Astrocyte (in vitro differentiated cells and primary cell): ENCODE results near the gene TRUB2. TPM values are rescaled to one million over a fixed set of nuclear protein-coding genes. Genes with fewer than 3 reads are reported as not detected.

ENCODE experiments used
- DNase-seq: peaks from one replicate; pipeline ENCODE4 v3.0.0-alpha.2; 2010; ENCODE audit warnings: low read depth
- FAIRE-seq: peaks from 2 replicates; lab custom pipeline; 2011; peaks lifted over from hg19 to GRCh38; lab: Jason Lieb, UNC
- H2AFZ ChIP-seq: 2 replicates; pipeline ENCODE4 v1.6.0; 2012; ENCODE audit warnings: low read depth, low read length, inconsistent platforms
- H3K27ac ChIP-seq: 2 replicates; pipeline ENCODE4 v1.5.1; 2011; ENCODE audit warnings: low read depth, low read length, inconsistent platforms
- H3K27me3 ChIP-seq: 2 replicates; pipeline ENCODE4 v1.6.0; 2011; ENCODE audit warnings: low read length, inconsistent platforms; ENCODE audit not compliant: insufficient read depth
- H3K36me3 ChIP-seq: 2 replicates; pipeline ENCODE4 v1.5.1; 2011; ENCODE audit warnings: low read length, inconsistent platforms; ENCODE audit not compliant: insufficient read depth
- H3K4me1 ChIP-seq: 2 replicates; pipeline ENCODE4 v1.5.1; 2011; ENCODE audit warnings: low read length, inconsistent platforms; ENCODE audit not compliant: insufficient read depth
- H3K4me2 ChIP-seq: 2 replicates; pipeline ENCODE4 v1.6.0; 2012; ENCODE audit warnings: low read length, inconsistent platforms
- H3K4me3 ChIP-seq: 2 replicates; pipeline ENCODE4 v1.5.1; 2011; ENCODE audit warnings: low read depth, mild to moderate bottlenecking, low read length, inconsistent platforms; ENCODE audit not compliant: insufficient read depth
- H3K79me2 ChIP-seq: 2 replicates; pipeline ENCODE4 v1.6.0; 2012; ENCODE audit warnings: mild to moderate bottlenecking, low read length, inconsistent platforms; ENCODE audit not compliant: insufficient read depth
- H3K9ac ChIP-seq: 2 replicates; pipeline ENCODE4 v1.6.0; 2012; ENCODE audit warnings: mild to moderate bottlenecking, low read length, inconsistent platforms
- H3K9me3 ChIP-seq: 2 replicates; pipeline ENCODE4 v1.5.1; 2012; ENCODE audit warnings: low read depth, mild to moderate bottlenecking, low read length, inconsistent platforms; ENCODE audit not compliant: insufficient read depth
- H4K20me1 ChIP-seq: 2 replicates; pipeline ENCODE4 v1.6.0; 2012; ENCODE audit warnings: low read length, inconsistent platforms; ENCODE audit not compliant: insufficient read depth
- H3K27ac Mint-ChIP-seq: one replicate; pipeline ENCODE4 v1.8.0; 2021; ENCODE audit warnings: mild to moderate bottlenecking, mixed read lengths; ENCODE audit not compliant: unreplicated experiment
- H3K27me3 Mint-ChIP-seq: one replicate; pipeline ENCODE4 v1.8.0; 2021; ENCODE audit warnings: low read depth, mixed read lengths; ENCODE audit not compliant: unreplicated experiment
- H3K36me3 Mint-ChIP-seq: one replicate; pipeline ENCODE4 v1.8.0; 2021; ENCODE audit warnings: low read depth, mixed read lengths; ENCODE audit not compliant: unreplicated experiment
- H3K4me1 Mint-ChIP-seq: one replicate; pipeline ENCODE4 v1.8.0; 2021; ENCODE audit warnings: low read depth, mixed read lengths; ENCODE audit not compliant: unreplicated experiment
- H3K4me3 Mint-ChIP-seq: one replicate; pipeline ENCODE4 v1.8.0; 2021; ENCODE audit warnings: mild to moderate bottlenecking, moderate library complexity, mixed read lengths; ENCODE audit not compliant: unreplicated experiment
- H3K9me3 Mint-ChIP-seq: one replicate; pipeline ENCODE4 v1.8.0; 2021; ENCODE audit warnings: mild to moderate bottlenecking, mixed read lengths; ENCODE audit not compliant: unreplicated experiment
- CTCF ChIP-seq: IDR thresholded peaks from 2 replicates; pipeline ENCODE4 v1.5.1; 2011; ENCODE audit warnings: low read depth, mild to moderate bottlenecking, inconsistent platforms, low read length, moderate library complexity; ENCODE audit not compliant: insufficient read depth
- EZH2 ChIP-seq: IDR thresholded peaks from 2 replicates; pipeline ENCODE4 v1.6.1; 2012; ENCODE audit warnings: mild to moderate bottlenecking, low read length, inconsistent platforms; ENCODE audit not compliant: insufficient read depth
- total RNA-seq: library from RNA; stranded (reverse); gene quantifications from 2 replicates; pipeline ENCODE4 v1.2.1, GENCODE V29; 2021

TRUB2 gene
- total RNA-seq, 1 donor from 2014 or later: 26.6 TPM

GRCh38 chr9:128323212-128323730 is 1.0 kb upstream of the TRUB2 start:
- H3K27ac ChIP-seq: peak overlapping the region; percentile 94

GRCh38 chr9:128321879-128322403 is 306 bp downstream of the TRUB2 start:
- H3K9me3 Mint-ChIP-seq: no peaks in the 10 kb centered on the region
- peaks cover 2% of the 10 kb centered on the region for H3K36me3 Mint-ChIP-seq
- Histone ChIP-seq H3K79me2 (peaks cover 49% of the 10 kb centered on the region), H3K27me3 (no peaks in the 10 kb centered on the region), H3K4me2 (peak overlapping the region; percentile 97), H3K9ac (peak overlapping the region; percentile 95), H3K27ac (peak overlapping the region; percentile 94), H3K4me1 (peaks cover 15% of the 10 kb centered on the region), H3K9me3 (no peaks in the 10 kb centered on the region), H4K20me1 (peaks cover 3% of the 10 kb centered on the region), H3K36me3 (peaks cover 20% of the 10 kb centered on the region), H3K4me3 (peak overlapping the region; percentile 96), H2AFZ (peak overlapping the region; percentile 100)
- peaks cover 6% of the 10 kb centered on the region for H3K4me1 Mint-ChIP-seq
- H3K27ac Mint-ChIP-seq: peak overlapping the region; percentile 96
- no peak for DNase-seq
- TF ChIP-seq EZH2 (no peak), CTCF (no peak)
- peak overlapping the region; percentile 96 for H3K4me3 Mint-ChIP-seq
- H3K27me3 Mint-ChIP-seq: no peaks in the 10 kb centered on the region
- FAIRE-seq: no peak

More at GRCh38 chr9:128323212-128323730, 1.0 kb upstream of the TRUB2 start:
- Histone ChIP-seq H2AFZ (peak overlapping the region; percentile 100), H3K4me3 (peak overlapping the region; percentile 96), H3K36me3 (peaks cover 14% of the 10 kb centered on the region), H4K20me1 (peaks cover 9% of the 10 kb centered on the region), H3K9ac (peak overlapping the region; percentile 95), H3K79me2 (peaks cover 49% of the 10 kb centered on the region), H3K9me3 (no peaks in the 10 kb centered on the region), H3K27me3 (no peaks in the 10 kb centered on the region), H3K4me2 (peak overlapping the region; percentile 97), H3K4me1 (peaks cover 15% of the 10 kb centered on the region)
- no peaks in the 10 kb centered on the region for H3K9me3 Mint-ChIP-seq
- TF ChIP-seq CTCF (no peak), EZH2 (no peak)
- DNase-seq: peak; percentile 34
- no peaks in the 10 kb centered on the region for H3K27me3 Mint-ChIP-seq
- H3K27ac Mint-ChIP-seq: peak overlapping the region; percentile 12
- H3K36me3 Mint-ChIP-seq: peaks cover 5% of the 10 kb centered on the region
- peak overlapping the region; percentile 96 for H3K4me3 Mint-ChIP-seq
- FAIRE-seq: no peak
- peaks cover 6% of the 10 kb centered on the region for H3K4me1 Mint-ChIP-seq

- Histone ChIP-seq H3K27ac (no peak overlapping the region), H3K4me1 (peaks cover 15% of the 10 kb centered on the region), H3K79me2 (peaks cover 49% of the 10 kb centered on the region), H3K9me3 (no peaks in the 10 kb centered on the region), H4K20me1 (peaks cover 3% of the 10 kb centered on the region), H3K4me3 (peak overlapping the region; percentile 96), H3K4me2 (peak overlapping the region; percentile 97), H3K36me3 (peaks cover 20% of the 10 kb centered on the region), H3K9ac (peak overlapping the region; percentile 2), H2AFZ (no peak overlapping the region), H3K27me3 (no peaks in the 10 kb centered on the region)
- no peak for TF ChIP-seq EZH2
- no peak for TF ChIP-seq CTCF
- H3K4me1 Mint-ChIP-seq: peaks cover 6% of the 10 kb centered on the region
- H3K9me3 Mint-ChIP-seq: no peaks in the 10 kb centered on the region
- no peaks in the 10 kb centered on the region for H3K27me3 Mint-ChIP-seq
- H3K4me3 Mint-ChIP-seq: peak overlapping the region; percentile 96
- no peak for FAIRE-seq
- peaks cover 5% of the 10 kb centered on the region for H3K36me3 Mint-ChIP-seq
- DNase-seq: no peak
- peak overlapping the region; percentile 96 for H3K27ac Mint-ChIP-seq
Observed at GRCh38 chr9:128321343-128321742, 904 bp downstream of the TRUB2 start.
